Psoas muscle (tissue), 8 donors: Measurements from ENCODE around the gene LYPLA2. TPM values are rescaled to one million over a fixed set of nuclear protein-coding genes. Genes with fewer than 3 reads are reported as not detected.

ENCODE experiments used
- ATAC-seq, 4 donors: fragments of 200-7000 bp; cut with Tn5 transposase; one replicate each; pipeline ENCODE4 v1.9.1; 2020; ENCODE audit warnings: moderate library complexity in 3 of 4, mild to moderate bottlenecking in 2 of 4
- DNase-seq, 2 donors: peaks; one replicate each; pipeline ENCODE4 v3.0.0-alpha.2; 2020
- H3K27ac ChIP-seq: fragments of 200-600 bp; one replicate; pipeline ENCODE4 v1.8.0; 2022
- H3K27me3 ChIP-seq, 3 donors: fragments of 200-600 bp in 1 of 3; one replicate each; pipeline versions ENCODE4 v1.6.1 to v1.8.0; 2013 to 2022; ENCODE audit warnings: low read length in 2 of 3, mild to moderate bottlenecking in 2 of 3, moderate library complexity in 1 of 3; ENCODE audit not compliant: insufficient read depth in 3 of 3
- H3K36me3 ChIP-seq, 2 donors: fragments of 200-600 bp in 1 of 2; one replicate each; pipeline versions ENCODE4 v1.6.1 to v1.8.0; 2013 to 2022; ENCODE audit warnings: low read depth in 1 of 2, mild to moderate bottlenecking in 1 of 2, moderate library complexity in 1 of 2; ENCODE audit not compliant: insufficient read depth in 1 of 2
- H3K4me1 ChIP-seq: fragments of 200-600 bp; one replicate; pipeline ENCODE4 v1.8.0; 2022
- H3K4me3 ChIP-seq: fragments of 200-600 bp; one replicate; pipeline ENCODE4 v1.8.0; 2022; ENCODE audit warnings: mild to moderate bottlenecking
- H3K9me3 ChIP-seq: fragments of 200-600 bp; one replicate; pipeline ENCODE4 v1.8.0; 2022
- CTCF ChIP-seq: fragments of 200-600 bp; IDR thresholded peaks from one replicate; pipeline ENCODE4 v1.8.0; 2022; ENCODE audit warnings: antibody characterized with exemption
- WGBS, 3 donors: extraction: QIAGEN DNeasy Blood & Tissue Kit; methylation state at CpG; one replicate each; pipeline versions ENCODE4 v1.1.6 to v1.1.7; 2013; 5-methylcytosine and 5-hydroxymethylcytosine counted together
- intact Hi-C, 2 donors: fragments of 100-400 bp; cut with DNase I; formaldehyde crosslinking; loops; one replicate each; pipeline versions ENCODE4 v1.11.0 to v1.14.2; 2022
- polyA plus RNA-seq, 3 donors: library from polyadenylated mRNA; stranded (reverse); fragments of 200-250 nt; gene quantifications; one replicate each; pipeline ENCODE4 v1.2.3, GENCODE V29; 2013
- total RNA-seq, 4 donors: library from RNA; stranded (reverse); fragmentation: NEBNext Ultra II Directional in 2 of 4; extraction: Animal tissue kit (Norgen Biotek cat#: 25700) in 2 of 4; gene quantifications; one replicate each; pipeline versions ENCODE4 v1.2.1 to v1.2.4, GENCODE V29; 2021 to 2023
- donor health status: healthy with polysubstance abuse.
- donor health status: DM: no; HTN: no; CAD: no; lungs with moderate emphysema.
- donor health status: Bipolar disorder and iron deficiency.
- donor health status: healthy.
- donor health status: DM: yes; HTN: yes; CAD: no.
- donor health status: DM: no; HTN: no; CAD: no.
- donor health status: DM: no; HTN: no; CAD: no.
- donor health status: DM: yes; HTN: yes; CAD: no.

The LYPLA2 gene
- total and polyA plus RNA-seq, 7 donors = 24.0 to 97.6 (median 35.2) TPM

DNA sequence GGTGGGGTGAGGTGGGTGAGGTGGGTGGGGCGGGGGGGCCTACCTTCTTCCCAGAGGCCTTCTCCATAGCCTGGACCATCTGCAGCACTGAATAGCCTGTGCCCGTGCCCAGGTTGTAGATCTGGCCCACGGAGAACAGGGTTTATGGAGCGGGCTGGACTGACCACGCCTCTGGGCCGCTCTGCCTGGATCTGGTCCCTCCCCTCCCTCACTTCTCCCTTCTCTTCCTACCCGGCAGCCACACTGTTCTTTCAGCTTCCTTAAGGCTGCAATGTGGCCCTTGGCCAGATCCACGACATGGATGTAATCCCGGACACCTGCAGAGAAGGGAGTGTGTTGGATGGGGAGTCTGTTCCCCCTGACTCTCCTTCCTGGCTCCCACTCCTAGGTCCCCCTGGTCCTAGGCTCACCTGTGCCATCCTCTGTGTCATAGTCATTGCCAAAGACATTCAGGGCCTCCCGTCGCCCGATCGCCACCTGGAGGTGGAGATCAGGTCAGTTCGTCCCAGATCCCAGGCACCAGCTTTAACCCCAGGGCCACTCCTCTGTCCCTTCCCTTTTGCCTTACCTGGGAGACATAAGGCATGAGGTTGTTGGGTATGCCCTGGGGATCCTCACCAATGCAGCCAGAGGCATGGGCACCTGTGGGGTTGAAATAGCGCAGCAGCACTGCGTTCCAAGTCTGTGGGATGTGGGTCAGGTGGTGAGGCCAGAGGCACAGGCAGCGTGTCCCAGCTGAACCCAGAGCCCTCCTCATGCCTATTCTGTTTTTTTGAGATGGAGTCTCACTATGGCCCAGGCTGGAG lies 5.7 kb downstream of the LYPLA2 start:
- H3K27me3 ChIP-seq = no peaks in the 10 kb centered on the region
- intact Hi-C loops = no loop called here
- 58 to 66% (median 61%) methylated on average over 17 of the region's 17 CpGs for WGBS, 3 donors
- ATAC-seq = no peak
- TF ChIP-seq CTCF = no peak
- H3K4me3 ChIP-seq = no peak overlapping the region
- H3K36me3 ChIP-seq = peaks cover 0 to 32% of the 10 kb centered on the region in 2 donors
- no peak for DNase-seq
- peaks cover 25% of the 10 kb centered on the region for H3K4me1 ChIP-seq
- no peak overlapping the region for H3K27ac ChIP-seq
- no peaks in the 10 kb centered on the region for H3K9me3 ChIP-seq

- peaks cover 18% of the 10 kb centered on the region for H3K4me1 ChIP-seq
- no peaks in the 10 kb centered on the region for H3K27me3 ChIP-seq
- H3K4me3 ChIP-seq = no peak overlapping the region
- peaks cover 0 to 38% of the 10 kb centered on the region in 2 donors for H3K36me3 ChIP-seq
- WGBS, 3 donors = 67 to 78% (median 73%) methylated on average over 19 to 20 of the region's 20 CpGs
- DNase-seq = no peak
- no peaks in the 10 kb centered on the region for H3K9me3 ChIP-seq
- intact Hi-C loops = no loop called here
- ATAC-seq = no peak
- no peak for TF ChIP-seq CTCF
- no peak overlapping the region for H3K27ac ChIP-seq
These were observed 6.8 kb downstream of the LYPLA2 start for GRCh38 chr1:23797478-23798448.

DNA sequence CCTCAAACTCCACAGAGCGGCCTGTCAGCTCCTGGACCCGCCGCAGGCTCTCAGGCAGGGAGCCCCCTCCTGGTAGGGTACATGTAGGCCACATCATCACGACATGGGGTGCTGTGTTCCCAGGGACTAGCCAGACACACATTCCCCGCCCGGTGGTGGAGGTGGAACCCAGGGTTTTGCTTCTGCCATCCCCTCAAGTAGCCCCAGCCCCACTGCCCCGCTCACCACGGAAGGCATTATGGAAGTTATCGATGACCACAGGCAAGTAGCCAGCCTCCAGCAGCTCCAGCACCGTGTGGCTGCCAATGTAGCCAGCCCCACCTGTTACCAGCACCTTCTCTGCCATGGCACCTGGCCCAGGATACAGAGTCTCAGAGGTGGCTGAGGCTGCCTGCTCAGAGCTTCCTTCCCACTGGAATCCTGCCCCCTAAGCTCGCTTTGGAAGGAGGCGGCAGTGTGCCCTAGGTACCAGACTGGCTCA lies 7.8 kb downstream of the LYPLA2 start:
- Histone ChIP-seq H3K4me1 (peaks cover 13% of the 10 kb centered on the region), H3K9me3 (no peaks in the 10 kb centered on the region), H3K36me3 (peaks cover 0 to 48% of the 10 kb centered on the region in 2 donors), H3K27me3 (no peaks in the 10 kb centered on the region), H3K4me3 (no peak overlapping the region), H3K27ac (peak overlapping the region; percentile 98)
- intact Hi-C loops = no loop called here
- no peak for ATAC-seq
- no peak for TF ChIP-seq CTCF
- WGBS, 3 donors = 70 to 77% (median 73%) methylated on average over 10 to 12 of the region's 12 CpGs
- peak in 1 of 2 donors; percentile 54 for DNase-seq

- no peak for DNase-seq
- ATAC-seq = no peak
- Histone ChIP-seq H3K9me3 (no peaks in the 10 kb centered on the region), H3K27ac (peak overlapping the region; percentile 98), H3K36me3 (peaks cover 0 to 50% of the 10 kb centered on the region in 2 donors), H3K4me3 (peak overlapping the region; percentile 97), H3K4me1 (peaks cover 13% of the 10 kb centered on the region), H3K27me3 (no peaks in the 10 kb centered on the region)
- TF ChIP-seq CTCF = no peak
- 73 to 78% (median 78%) methylated on average over 7 of the region's 7 CpGs for WGBS, 3 donors
- intact Hi-C loops = no loop called here
These were observed 8.3 kb downstream of the LYPLA2 start for GRCh38 chr1:23799255-23799569.
